Adrenal gland (tissue), 12 donors: ENCODE data around the gene PHF12. TPM values are rescaled to one million over a fixed set of nuclear protein-coding genes. Genes with fewer than 3 reads are reported as not detected.

Experiments
- DNase-seq, 7 donors: peaks; one replicate each; pipeline ENCODE4 v3.0.0-alpha.2; 2019 to 2020
- H3K27ac ChIP-seq, 5 donors: fragments of 200-600 bp; sonication (generic) in 4 of 5; 1 replicate in 3 of 5; 2 replicates in 2 of 5; pipeline versions ENCODE4 v1.5.1 to v1.8.0; 2016 to 2020; ENCODE audit warnings: mild to moderate bottlenecking in 1 of 5
- H3K27me3 ChIP-seq: fragments of 200-600 bp; 2 replicates; pipeline ENCODE4 v1.8.0; 2021
- H3K36me3 ChIP-seq, 2 donors: fragments of 200-600 bp; replicated peaks in 1 of 2; 1 replicate in 1 of 2; 2 replicates in 1 of 2; pipeline versions ENCODE4 v1.5.1 to v1.8.0; 2018 to 2022
- H3K4me1 ChIP-seq, 2 donors: fragments of 200-600 bp; replicated peaks in 1 of 2; 1 replicate in 1 of 2; 2 replicates in 1 of 2; pipeline versions ENCODE4 v1.5.1 to v1.8.0; 2018 to 2021
- H3K4me3 ChIP-seq, 4 donors: fragments of 200-600 bp; sonication (generic) in 3 of 4; one replicate each; pipeline ENCODE4 v1.5.1; 2016 to 2018
- H3K9me3 ChIP-seq, 3 donors: fragments of 200-600 bp; sonication (generic) in 1 of 3; replicated peaks in 1 of 3; 1 replicate in 2 of 3; 2 replicates in 1 of 3; pipeline versions ENCODE4 v1.5.1 to v1.8.0; 2016 to 2021
- POLR2A ChIP-seq, 2 donors: fragments of 450-650 bp; IDR thresholded peaks; one replicate each; pipeline ENCODE4 v1.6.1; 2017; ENCODE audit warnings: antibody characterized with exemption in 2 of 2, mild to moderate bottlenecking in 2 of 2, moderate library complexity in 1 of 2
- WGBS, 4 donors: extraction: QIAGEN DNeasy Blood & Tissue Kit in 2 of 4; methylation state at CpG; one replicate each; pipeline versions ENCODE4 v1.1.5 to v1.1.7; 2013 to 2017; 5-methylcytosine and 5-hydroxymethylcytosine counted together
- intact Hi-C, 2 donors: fragments of 100-400 bp; cut with DNase I; formaldehyde crosslinking; loops; one replicate each; pipeline versions ENCODE4 v1.14.1 to v1.15.0; 2022 to 2023
- polyA plus RNA-seq, 3 donors: library from polyadenylated mRNA; stranded (reverse); fragments of 200-250 nt in 2 of 3; fragments of 350-450 nt in 1 of 3; fragmentation: Illumina TruSeq in 1 of 3; extraction: RNeasy Lipid Tissue Mini Kit (QIAGEN cat#74804) in 1 of 3; gene quantifications; one replicate each; pipeline ENCODE4 v1.2.3, GENCODE V29; 2013 to 2014
- total RNA-seq, 9 donors: library from RNA; depleted of rRNA in 4 of 9; stranded (reverse); fragments of >200 nt in 4 of 9; fragments of 120-200 nt in 1 of 9; fragmentation: NEBNext Ultra II Directional in 1 of 9; extraction: Animal tissue kit (Norgen Biotek cat#: 25700) in 1 of 9; gene quantifications; one replicate each; pipeline versions ENCODE4 v1.1.0 to v1.2.4, GENCODE V29; 2013 to 2023
- TF ChIP-seq, protein P1 (sequence below), 6 experiments: fragments of 450-650 bp in 4 of 6; fragments of 200-600 bp in 2 of 6; sonication (generic) in 1 of 6; IDR thresholded peaks; 1 replicate in 5 of 6; 2 replicates in 1 of 6; pipeline versions ENCODE4 v1.5.1 to v1.8.0; 2016 to 2021; ENCODE audit warnings: antibody characterized with exemption in 6 of 6, mild to moderate bottlenecking in 2 of 6, moderate library complexity in 1 of 6
- donor health status: healthy with polysubstance abuse.
- donor health status: Bipolar disorder and iron deficiency.
- donor health status: DM: yes; HTN: yes; CAD: no.
- donor health status: DM: no; HTN: no; CAD: no.
- donor health status: DM: no; HTN: no; CAD: no.
- donor health status: DM: yes; HTN: yes; CAD: no.

The PHF12 gene
- total and polyA plus RNA-seq, 12 donors, result 14.4 to 47.9 (median 26.3) TPM

DNA sequence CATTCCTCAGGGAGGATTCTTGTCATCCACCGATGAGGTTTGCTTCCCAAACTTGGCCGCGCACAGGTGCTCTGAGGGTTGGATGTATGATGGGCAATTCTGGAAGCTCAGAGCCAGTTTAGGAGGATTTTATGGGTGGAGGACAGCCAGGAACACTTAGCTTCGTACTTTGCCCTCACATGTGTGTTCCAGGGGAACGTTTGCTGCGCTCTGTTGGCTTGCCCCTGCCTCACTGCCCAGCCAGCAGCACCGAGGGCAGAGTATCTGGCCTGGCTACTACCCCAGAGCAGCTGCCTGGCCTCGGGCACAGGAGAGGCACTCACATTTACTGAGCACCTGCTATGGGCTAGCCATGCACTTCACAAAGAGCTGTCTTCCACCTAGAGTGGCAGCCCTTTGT is 40.5 kb upstream of the PHF12 start:
- 76 to 86% (median 81%) methylated on average over 4 to 8 of the region's 8 CpGs for WGBS, 4 donors
- intact Hi-C loops, result no loop called here

DNA sequence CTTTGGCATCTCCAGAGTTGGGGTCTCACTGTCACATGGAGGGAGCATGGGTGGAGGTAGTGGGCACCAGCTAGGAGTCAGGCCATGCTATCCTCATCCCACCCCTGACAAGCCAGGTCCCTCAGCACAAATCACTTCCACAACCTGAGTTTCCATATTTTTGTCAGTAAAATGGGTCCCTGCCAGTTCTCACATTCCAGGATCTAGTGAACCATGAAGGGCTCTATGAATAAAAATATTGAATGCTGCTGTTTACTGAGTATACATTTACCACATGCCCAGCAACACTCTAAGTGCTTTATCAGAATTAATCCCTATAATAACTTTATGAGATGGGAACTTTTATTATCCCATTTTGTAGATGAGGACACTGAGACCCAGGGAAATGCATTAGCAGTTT is 37.7 kb upstream of the PHF12 start:
- peaks cover 0 to 6% of the 10 kb centered on the region in 2 donors for H3K4me1 ChIP-seq
- H3K4me3 ChIP-seq, result no peak overlapping the region
- no peak overlapping the region for H3K27ac ChIP-seq
- no peaks in the 10 kb centered on the region for H3K27me3 ChIP-seq
- intact Hi-C loops, result no loop called here
- TF ChIP-seq, protein P1, sequence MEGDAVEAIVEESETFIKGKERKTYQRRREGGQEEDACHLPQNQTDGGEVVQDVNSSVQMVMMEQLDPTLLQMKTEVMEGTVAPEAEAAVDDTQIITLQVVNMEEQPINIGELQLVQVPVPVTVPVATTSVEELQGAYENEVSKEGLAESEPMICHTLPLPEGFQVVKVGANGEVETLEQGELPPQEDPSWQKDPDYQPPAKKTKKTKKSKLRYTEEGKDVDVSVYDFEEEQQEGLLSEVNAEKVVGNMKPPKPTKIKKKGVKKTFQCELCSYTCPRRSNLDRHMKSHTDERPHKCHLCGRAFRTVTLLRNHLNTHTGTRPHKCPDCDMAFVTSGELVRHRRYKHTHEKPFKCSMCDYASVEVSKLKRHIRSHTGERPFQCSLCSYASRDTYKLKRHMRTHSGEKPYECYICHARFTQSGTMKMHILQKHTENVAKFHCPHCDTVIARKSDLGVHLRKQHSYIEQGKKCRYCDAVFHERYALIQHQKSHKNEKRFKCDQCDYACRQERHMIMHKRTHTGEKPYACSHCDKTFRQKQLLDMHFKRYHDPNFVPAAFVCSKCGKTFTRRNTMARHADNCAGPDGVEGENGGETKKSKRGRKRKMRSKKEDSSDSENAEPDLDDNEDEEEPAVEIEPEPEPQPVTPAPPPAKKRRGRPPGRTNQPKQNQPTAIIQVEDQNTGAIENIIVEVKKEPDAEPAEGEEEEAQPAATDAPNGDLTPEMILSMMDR (IDR thresholded peaks at IDR 0.05), result no peak
- no peak for TF ChIP-seq POLR2A (IDR thresholded peaks at IDR 0.05)
- no peaks in the 10 kb centered on the region for H3K9me3 ChIP-seq
- no peak for DNase-seq
- no peaks in the 10 kb centered on the region for H3K36me3 ChIP-seq

More for the DNA sequence above, 40.5 kb upstream of the PHF12 start:
- H3K4me3 ChIP-seq, result no peak overlapping the region
- no peak overlapping the region for H3K27ac ChIP-seq
- no peak for TF ChIP-seq POLR2A (IDR thresholded peaks at IDR 0.05)
- TF ChIP-seq, protein P1 (IDR thresholded peaks at IDR 0.05), result no peak
- peaks cover 0 to 8% of the 10 kb centered on the region in 2 donors for H3K4me1 ChIP-seq
- H3K36me3 ChIP-seq, result no peaks in the 10 kb centered on the region
- H3K27me3 ChIP-seq, result no peaks in the 10 kb centered on the region
- H3K9me3 ChIP-seq, result no peaks in the 10 kb centered on the region
- DNase-seq, result no peak

DNA sequence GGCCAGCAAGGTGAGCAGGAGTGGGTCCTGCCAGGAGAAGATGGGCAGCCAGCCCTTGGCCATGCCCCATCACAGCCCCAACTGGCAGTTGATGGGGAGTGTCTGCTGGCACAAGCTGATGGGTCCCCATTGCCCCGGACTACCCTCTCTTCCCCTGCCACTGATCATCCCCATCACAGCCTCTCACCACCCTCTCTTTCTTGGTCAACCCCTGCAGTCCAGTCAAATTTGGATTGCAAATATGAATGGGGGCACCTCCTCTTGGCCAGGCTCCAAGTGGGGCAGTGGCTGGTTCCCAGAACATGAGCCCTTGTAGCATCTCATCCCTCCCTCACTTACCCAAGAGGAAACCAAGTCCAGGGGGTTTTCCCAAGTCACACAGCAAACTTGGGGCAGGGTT is 37.2 kb upstream of the PHF12 start:
- intact Hi-C loops, result no loop called here
- Histone ChIP-seq H3K27me3 (no peaks in the 10 kb centered on the region), H3K27ac (no peak overlapping the region), H3K9me3 (no peaks in the 10 kb centered on the region), H3K36me3 (no peaks in the 10 kb centered on the region), H3K4me1 (peaks cover 0 to under 1% of the 10 kb centered on the region in 2 donors), H3K4me3 (no peak overlapping the region)
- TF ChIP-seq, protein P1 (IDR thresholded peaks at IDR 0.05), result no peak
- TF ChIP-seq POLR2A (IDR thresholded peaks at IDR 0.05), result no peak
- WGBS, 4 donors, result 91 to 100% (median 100%) methylated on average over 1 of the region's 1 CpG; no CpG with 5 or more reads in 1 of the 4 donors
- DNase-seq, result no peak

DNA sequence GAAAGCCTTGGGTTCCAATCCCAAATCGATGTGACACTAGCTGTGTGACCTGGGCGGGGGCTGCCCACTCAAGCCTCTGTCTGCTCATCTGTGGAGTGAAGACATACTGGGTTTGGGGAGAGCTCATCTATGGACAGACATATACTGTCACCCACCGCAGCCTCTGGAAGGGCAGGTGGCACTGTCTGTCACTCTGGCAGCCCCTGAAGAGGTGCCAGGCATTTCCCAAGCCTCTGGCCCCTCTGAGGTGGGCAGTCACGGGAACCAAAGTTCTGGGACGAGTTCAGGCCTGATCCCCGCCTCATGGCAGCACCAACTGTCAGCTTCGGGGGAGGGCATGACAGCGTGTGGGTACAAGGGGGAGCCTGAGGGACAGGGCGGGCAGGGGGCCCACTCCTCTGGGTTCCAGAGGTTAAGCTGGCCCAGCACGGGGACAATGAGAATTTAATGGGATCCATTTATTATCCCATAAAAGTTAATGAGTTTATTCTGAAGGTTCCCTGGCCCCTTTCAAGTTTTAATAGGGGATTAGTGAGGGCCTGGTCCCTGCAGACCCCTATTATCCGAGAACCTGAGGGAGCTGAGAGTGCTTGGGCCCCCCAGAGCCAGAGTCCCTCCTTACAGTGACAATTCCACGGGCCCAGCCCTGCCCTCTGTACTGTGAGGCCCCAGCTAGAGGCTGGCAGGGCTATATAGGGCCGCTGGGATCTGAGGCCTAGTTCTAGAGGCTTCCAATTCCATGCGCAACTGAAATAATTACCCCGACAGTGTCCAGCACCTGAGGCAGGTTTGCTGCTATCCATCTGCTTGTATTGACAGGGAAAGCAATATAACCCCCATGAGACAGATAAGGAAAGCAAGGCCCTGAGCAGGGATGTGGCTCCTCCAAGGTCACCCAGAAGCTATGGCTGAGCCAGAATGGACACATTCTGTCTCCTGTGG is 35.7 kb upstream of the PHF12 start:
- TF ChIP-seq, protein P1 (IDR thresholded peaks at IDR 0.05), result no peak
- no peak for TF ChIP-seq POLR2A (IDR thresholded peaks at IDR 0.05)
- no peaks in the 10 kb centered on the region for H3K36me3 ChIP-seq
- no peaks in the 10 kb centered on the region for H3K27me3 ChIP-seq
- no peak overlapping the region for H3K27ac ChIP-seq
- no peaks in the 10 kb centered on the region for H3K4me1 ChIP-seq
- H3K4me3 ChIP-seq, result no peak overlapping the region
- DNase-seq, result no peak
- WGBS, 4 donors, result 92 to 95% (median 93%) methylated on average over 10 to 15 of the region's 15 CpGs
- no peaks in the 10 kb centered on the region for H3K9me3 ChIP-seq
- intact Hi-C loops, result no loop called here
